ENCODE measurements around the gene PHKA2. TPM values are rescaled to one million over a fixed set of nuclear protein-coding genes. Genes with fewer than 3 reads are reported as not detected.
A peak's percentile ranks its signal among the peaks of the same experiment; 100 is the strongest.

The PHKA2 gene
- total and polyA plus RNA-seq, 2 donors (not counting 1 experiment from before 2014, with no cell fraction given), result 7.9 to 8.3 TPM

- no peak for DNase-seq (ENCODE audit: low read depth in 2 of 2)
- Histone ChIP-seq H3K4me2 (ENCODE audit: extremely low read depth, insufficient read depth, low read length) (no peak overlapping the region), H3K27ac (ENCODE audit: insufficient read depth, low read length) (no peak overlapping the region), H3K27me3 (ENCODE audit: control insufficient read depth, insufficient read depth, low read length) (no peaks in the 10 kb centered on the region), H3K9me3 (ENCODE audit: control insufficient read depth, insufficient read depth, low read depth, low read length) (no peaks in the 10 kb centered on the region), H4K20me1 (ENCODE audit: control insufficient read depth, extremely low read depth, insufficient read depth, low read length) (no peaks in the 10 kb centered on the region), H3K9ac (ENCODE audit: insufficient read depth, low read length) (no peak overlapping the region), H2AFZ (ENCODE audit: low read length) (no peak overlapping the region), H3K79me2 (ENCODE audit: control insufficient read depth, insufficient read depth, low read length) (no peaks in the 10 kb centered on the region), H3K4me1 (ENCODE audit: control insufficient read depth, extremely low read depth, insufficient read depth, low read length) (no peaks in the 10 kb centered on the region), H3K36me3 (ENCODE audit: control insufficient read depth, insufficient read depth, low read length) (no peaks in the 10 kb centered on the region), H3K4me3 (replicated peaks in 1 of 4; ENCODE audit: control extremely low read depth in 1 of 4, insufficient read depth in 1 of 4, low read depth in 3 of 4, low read length in 4 of 4) (no peak overlapping the region)
- no peak for TF ChIP-seq CTCF (conservative IDR thresholded peaks at IDR 0.05 in 1 of 2, IDR thresholded peaks at IDR 0.05 in 1 of 2; ENCODE audit: low read depth in 1 of 2, low read length in 2 of 2)
- no peak for TF ChIP-seq EZH2 (IDR thresholded peaks at IDR 0.05; ENCODE audit: low read length, missing control alignments)
Measured at GRCh38 chrX:18996536-18996935, 12.6 kb upstream of the PHKA2 start.

- TF ChIP-seq EZH2 (IDR thresholded peaks at IDR 0.05; ENCODE audit: low read length, missing control alignments), result no peak
- TF ChIP-seq CTCF (conservative IDR thresholded peaks at IDR 0.05 in 1 of 2, IDR thresholded peaks at IDR 0.05 in 1 of 2; ENCODE audit: low read depth in 1 of 2, low read length in 2 of 2), result no peak
- Histone ChIP-seq H2AFZ (ENCODE audit: low read length) (no peak overlapping the region), H3K4me3 (replicated peaks in 1 of 4; ENCODE audit: control extremely low read depth in 1 of 4, insufficient read depth in 1 of 4, low read depth in 3 of 4, low read length in 4 of 4) (peak overlapping the region in 1 of 4 experiments; percentile 32), H4K20me1 (ENCODE audit: control insufficient read depth, extremely low read depth, insufficient read depth, low read length) (no peaks in the 10 kb centered on the region), H3K27me3 (ENCODE audit: control insufficient read depth, insufficient read depth, low read length) (no peaks in the 10 kb centered on the region), H3K9ac (ENCODE audit: insufficient read depth, low read length) (no peak overlapping the region), H3K27ac (ENCODE audit: insufficient read depth, low read length) (peak overlapping the region; percentile 77), H3K36me3 (ENCODE audit: control insufficient read depth, insufficient read depth, low read length) (no peaks in the 10 kb centered on the region), H3K9me3 (ENCODE audit: control insufficient read depth, insufficient read depth, low read depth, low read length) (no peaks in the 10 kb centered on the region), H3K79me2 (ENCODE audit: control insufficient read depth, insufficient read depth, low read length) (no peaks in the 10 kb centered on the region), H3K4me2 (ENCODE audit: extremely low read depth, insufficient read depth, low read length) (peak overlapping the region; percentile 54), H3K4me1 (ENCODE audit: control insufficient read depth, extremely low read depth, insufficient read depth, low read length) (no peaks in the 10 kb centered on the region)
- peak; percentile 33 to 83 for DNase-seq (ENCODE audit: low read depth in 2 of 2)
Measured at GRCh38 chrX:18995221-18995620, 11.3 kb upstream of the PHKA2 start.

GRCh38 chrX:18994713-18995112 lies 10.8 kb upstream of the PHKA2 start:
- peak; percentile 86 to 88 for DNase-seq (ENCODE audit: low read depth in 2 of 2)
- TF ChIP-seq EZH2 (IDR thresholded peaks at IDR 0.05; ENCODE audit: low read length, missing control alignments) (no peak), CTCF (conservative IDR thresholded peaks at IDR 0.05 in 1 of 2, IDR thresholded peaks at IDR 0.05 in 1 of 2; ENCODE audit: low read depth in 1 of 2, low read length in 2 of 2) (no peak)
- Histone ChIP-seq H3K79me2 (ENCODE audit: control insufficient read depth, insufficient read depth, low read length) (no peaks in the 10 kb centered on the region), H3K4me1 (ENCODE audit: control insufficient read depth, extremely low read depth, insufficient read depth, low read length) (no peaks in the 10 kb centered on the region), H3K9me3 (ENCODE audit: control insufficient read depth, insufficient read depth, low read depth, low read length) (no peaks in the 10 kb centered on the region), H3K36me3 (ENCODE audit: control insufficient read depth, insufficient read depth, low read length) (no peaks in the 10 kb centered on the region), H2AFZ (ENCODE audit: low read length) (no peak overlapping the region), H3K4me2 (ENCODE audit: extremely low read depth, insufficient read depth, low read length) (peak overlapping the region; percentile 54), H3K4me3 (replicated peaks in 1 of 4; ENCODE audit: control extremely low read depth in 1 of 4, insufficient read depth in 1 of 4, low read depth in 3 of 4, low read length in 4 of 4) (peak overlapping the region in 1 of 4 experiments; percentile 32), H4K20me1 (ENCODE audit: control insufficient read depth, extremely low read depth, insufficient read depth, low read length) (no peaks in the 10 kb centered on the region), H3K27ac (ENCODE audit: insufficient read depth, low read length) (peak overlapping the region; percentile 77), H3K27me3 (ENCODE audit: control insufficient read depth, insufficient read depth, low read length) (no peaks in the 10 kb centered on the region), H3K9ac (ENCODE audit: insufficient read depth, low read length) (no peak overlapping the region)

All from fibroblast of lung (primary cell).